ENCODE data around the gene SEC61B.
"Not testable (repeated sequence)": the region's sequence is repeated elsewhere in the genome, so short reads cannot be mapped to it uniquely, and the experiment has no call there.

Gene SEC61B

GRCh38 chr9:99192786-99193465, 29.2 kb upstream of the SEC61B start:
- no peak for DNase-seq

DNA sequence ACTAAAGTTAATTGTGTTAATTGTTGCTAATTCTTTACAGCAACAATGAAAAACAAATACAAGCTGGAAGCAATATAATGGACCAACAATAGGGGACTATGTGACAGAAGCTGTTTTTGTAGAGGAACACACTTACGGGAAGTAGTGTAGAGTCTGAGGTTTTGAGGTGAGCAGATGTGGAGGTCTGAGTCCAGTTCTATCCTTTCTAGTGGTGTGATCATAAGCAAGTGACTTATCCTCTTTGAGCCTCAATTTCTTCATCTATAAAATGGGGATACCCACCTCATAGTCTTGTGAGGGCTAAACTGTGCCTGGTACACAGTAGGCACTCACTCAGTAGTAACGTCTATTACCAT, 28.6 kb upstream of the SEC61B start:
- no peak for DNase-seq

DNA sequence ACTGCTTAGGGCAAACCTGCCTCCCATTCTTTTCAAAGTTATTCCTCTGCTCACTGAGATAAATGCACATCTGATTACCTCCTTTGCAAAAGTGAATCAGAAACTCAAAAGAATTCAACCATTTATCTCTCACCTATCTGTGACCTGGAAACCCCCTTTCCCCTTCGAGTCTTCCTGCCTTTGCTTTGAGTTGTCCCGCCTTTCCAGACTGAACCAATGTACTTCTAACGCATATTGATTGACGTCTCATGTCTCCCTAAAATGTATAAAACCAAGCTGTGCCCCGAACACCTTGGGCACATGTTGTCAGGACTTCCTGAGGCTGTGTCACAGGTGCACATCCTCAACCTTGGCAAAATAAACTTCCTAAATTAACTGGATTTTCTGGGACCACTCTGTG, 25.6 kb upstream of the SEC61B start:
- not testable (repeated sequence) for DNase-seq

GRCh38 chr9:99197124-99197630, 24.9 kb upstream of the SEC61B start:
- no peak for DNase-seq

DNA sequence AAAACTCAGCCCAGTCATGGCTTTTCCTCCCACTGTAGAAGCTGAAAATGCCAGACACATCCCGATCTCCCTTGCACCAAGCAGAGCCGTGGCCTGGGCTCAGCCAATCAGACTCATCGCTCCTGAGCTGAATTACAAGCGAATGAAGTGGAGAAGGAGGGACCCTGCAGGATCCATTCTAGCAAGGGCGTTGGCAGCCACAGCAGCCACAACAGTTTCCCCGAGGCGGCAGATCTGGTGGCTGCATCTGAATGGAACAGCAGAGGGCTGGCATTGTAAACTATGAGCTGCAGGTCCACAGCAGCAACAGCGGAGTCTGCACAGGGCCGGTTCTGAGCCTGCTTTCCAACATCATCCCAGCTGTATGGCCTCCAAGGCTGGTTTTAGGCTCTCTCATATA, 24.1 kb upstream of the SEC61B start:
- DNase-seq = no peak

- DNase-seq = no peak
Observed at GRCh38 chr9:99199938-99200539, 22.0 kb upstream of the SEC61B start.

DNA sequence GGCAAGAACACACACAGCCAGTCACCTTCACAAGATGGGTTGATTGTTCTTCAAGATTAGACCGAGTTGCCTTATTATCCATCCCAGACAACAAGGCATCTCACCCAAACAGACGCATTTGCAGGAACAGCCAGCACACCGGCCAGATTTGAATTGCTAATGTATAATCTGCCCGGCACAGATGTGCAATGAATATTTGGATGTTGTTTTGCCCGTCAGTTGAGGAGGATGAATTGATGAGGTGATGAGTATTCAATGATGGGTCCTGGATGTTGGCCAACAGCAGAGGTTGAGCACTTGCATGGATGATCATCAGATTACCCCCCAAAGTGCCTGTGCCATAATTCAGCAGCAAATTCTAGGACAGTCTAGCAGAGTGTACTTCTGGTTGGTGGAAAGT, 20.5 kb upstream of the SEC61B start:
- no peak for DNase-seq

GRCh38 chr9:99210572-99210971, 11.5 kb upstream of the SEC61B start:
- no peak for DNase-seq

- DNase-seq = no peak
Observed at GRCh38 chr9:99211746-99212145, 10.3 kb upstream of the SEC61B start.

GRCh38 chr9:99213197-99213596, 8.9 kb upstream of the SEC61B start:
- no peak for DNase-seq

- DNase-seq = no peak
Observed at GRCh38 chr9:99216073-99216472, 6.0 kb upstream of the SEC61B start.

- DNase-seq = no peak
Observed at GRCh38 chr9:99220011-99220410, 2.1 kb upstream of the SEC61B start.

DNA sequence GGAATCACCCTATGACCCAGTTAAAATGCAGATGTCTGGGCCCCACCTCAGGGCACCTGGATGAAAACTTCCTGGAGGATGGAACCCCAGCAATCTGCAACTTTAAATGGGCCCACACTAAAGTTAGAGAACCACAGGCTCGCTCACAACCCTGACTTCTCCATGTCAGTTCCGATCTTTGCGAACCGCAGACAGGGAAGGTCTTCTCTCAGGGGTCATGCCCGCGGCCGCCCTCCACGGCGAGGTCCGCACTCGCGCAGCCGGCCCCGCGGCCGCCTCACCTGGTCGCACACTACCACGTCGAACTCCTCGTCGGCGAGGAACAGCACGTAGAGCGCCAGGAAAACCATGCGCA, 839 bp upstream of the SEC61B start:
- DNase-seq = no peak

DNA sequence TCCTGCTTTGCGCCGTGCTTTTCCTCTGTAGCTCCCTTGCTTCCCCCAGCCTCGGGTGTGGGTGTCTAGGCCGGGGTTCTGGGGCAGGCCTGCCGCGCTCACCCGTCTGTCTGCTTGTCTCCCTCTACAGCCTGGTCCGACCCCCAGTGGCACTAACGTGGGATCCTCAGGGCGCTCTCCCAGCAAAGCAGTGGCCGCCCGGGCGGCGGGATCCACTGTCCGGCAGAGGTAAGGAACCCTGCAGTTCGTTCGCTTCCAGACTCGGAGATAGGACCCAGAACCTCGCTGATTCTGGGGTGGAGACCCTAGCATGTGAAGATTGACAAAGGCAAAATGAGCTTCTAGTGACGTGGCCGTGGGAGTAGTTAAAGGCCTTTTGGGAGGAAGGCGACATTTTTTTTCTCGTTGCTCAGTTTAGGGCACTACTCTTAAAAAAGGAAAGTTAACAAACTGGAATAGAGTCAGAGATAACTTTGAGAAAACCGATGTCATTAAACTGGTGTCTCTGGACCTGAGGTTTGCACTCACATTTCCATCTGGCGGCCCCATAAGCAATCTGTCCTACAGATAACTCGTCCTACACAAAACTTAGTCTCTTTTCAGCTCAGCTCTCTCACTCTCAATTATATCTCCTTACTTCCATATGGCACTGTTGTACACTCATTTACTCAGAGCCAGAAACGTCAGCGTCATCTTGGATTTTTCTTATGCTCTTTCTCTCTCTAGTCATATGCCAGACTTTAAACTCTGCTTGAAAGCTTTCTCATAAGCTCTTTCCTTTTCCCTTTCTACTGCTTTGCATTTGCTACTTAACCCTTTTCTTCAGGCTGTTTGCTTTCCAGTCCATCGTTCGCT, 561 bp downstream of the SEC61B start:
- no peak for DNase-seq

- DNase-seq = no peak
Observed at GRCh38 chr9:99224445-99224844, 2.4 kb downstream of the SEC61B start.

DNA sequence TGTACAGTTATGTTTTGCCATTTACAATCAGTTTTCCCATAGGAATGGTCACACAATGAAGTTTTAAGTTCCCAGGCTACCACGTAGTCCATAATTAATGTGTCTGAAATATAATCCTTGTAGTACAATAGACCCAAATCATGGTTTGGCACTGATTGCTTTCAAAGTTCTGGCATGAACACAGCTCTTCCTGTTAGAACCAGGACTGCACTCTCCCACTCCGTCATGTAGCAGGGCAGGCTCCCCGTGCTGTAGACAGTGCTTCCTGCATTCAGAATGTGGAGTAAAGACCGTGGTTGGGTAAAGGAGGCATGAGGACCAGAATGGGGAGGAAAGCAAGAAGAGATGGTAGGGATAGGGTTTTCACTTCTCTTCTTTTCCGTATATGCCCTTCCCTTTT, 4.0 kb downstream of the SEC61B start:
- DNase-seq = no peak

DNA sequence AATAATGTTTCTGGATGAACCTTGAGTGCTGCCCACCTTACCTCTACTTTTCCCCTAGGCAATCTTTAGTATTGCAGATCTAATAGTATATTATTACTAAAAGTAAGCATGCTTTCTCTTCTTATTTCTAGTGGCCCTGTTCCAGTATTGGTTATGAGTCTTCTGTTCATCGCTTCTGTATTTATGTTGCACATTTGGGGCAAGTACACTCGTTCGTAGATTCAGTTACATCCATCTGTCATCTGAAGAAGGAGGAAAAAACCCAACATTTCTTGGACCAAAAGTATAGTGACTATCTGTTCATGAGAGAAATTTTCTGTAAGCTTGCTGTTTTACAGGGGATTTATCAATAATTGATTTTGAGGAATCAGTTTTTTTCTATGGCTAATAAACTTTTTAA, 8.1 kb downstream of the SEC61B start:
- no peak for DNase-seq

- peak; percentile 75 for DNase-seq
Observed at GRCh38 chr9:99231711-99232110, 9.6 kb downstream of the SEC61B start.

DNA sequence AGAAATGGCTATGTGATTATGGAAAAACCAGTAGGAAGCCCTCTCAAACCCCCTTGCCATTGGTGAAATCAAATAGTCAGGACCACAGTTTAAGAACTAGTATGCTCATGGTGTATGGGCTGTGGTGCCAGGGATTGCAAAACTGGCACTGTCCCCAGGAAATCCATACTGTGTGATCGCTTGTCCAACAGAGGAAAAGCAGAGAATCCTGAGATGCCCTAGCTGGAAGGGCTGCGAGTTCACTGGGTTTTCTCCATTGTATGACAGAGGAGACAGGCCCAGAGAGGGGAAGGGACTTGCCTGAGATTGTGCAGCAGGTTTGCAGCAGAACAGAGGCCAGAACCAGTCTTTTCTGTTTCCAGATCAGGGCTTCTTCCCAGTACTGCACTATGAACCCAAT, 12.5 kb downstream of the SEC61B start:
- DNase-seq = no peak

- no peak for DNase-seq
Observed at GRCh38 chr9:99235069-99235468, 13.0 kb downstream of the SEC61B start.

DNA sequence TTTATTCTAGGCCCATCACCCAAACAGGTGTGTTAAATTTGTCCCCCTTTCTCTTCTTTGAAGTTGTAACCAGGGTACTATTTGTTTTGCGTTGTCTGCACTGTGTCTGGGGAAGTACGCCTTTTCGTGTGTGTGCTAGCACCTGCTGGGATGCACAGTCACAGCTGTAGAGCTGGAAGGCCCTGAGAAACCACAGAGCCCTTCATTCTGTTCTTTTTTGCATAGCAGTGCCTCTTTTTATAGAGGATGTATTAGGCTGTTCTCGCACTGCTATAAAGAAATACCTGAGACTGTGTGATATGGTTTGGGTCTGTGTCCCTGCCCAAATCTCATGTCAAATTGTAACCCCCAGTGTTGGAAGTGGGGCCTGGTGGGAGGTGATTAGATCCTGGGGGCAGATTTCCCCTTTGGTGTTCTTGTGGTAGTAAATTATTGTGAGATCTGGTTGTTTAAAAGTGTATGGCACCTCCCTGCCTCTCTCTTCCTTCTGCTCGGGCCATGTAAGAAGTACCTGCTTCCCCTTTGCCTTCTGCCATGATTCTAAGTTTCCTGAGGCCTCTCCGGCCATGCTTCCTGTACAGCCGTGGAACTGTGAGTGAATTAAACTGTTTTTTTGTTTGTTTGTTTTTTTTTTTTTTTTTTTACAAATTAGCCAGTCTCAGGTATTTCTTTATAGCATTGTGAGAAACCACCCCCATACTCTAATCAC, 14.0 kb downstream of the SEC61B start:
- DNase-seq = no peak

DNA sequence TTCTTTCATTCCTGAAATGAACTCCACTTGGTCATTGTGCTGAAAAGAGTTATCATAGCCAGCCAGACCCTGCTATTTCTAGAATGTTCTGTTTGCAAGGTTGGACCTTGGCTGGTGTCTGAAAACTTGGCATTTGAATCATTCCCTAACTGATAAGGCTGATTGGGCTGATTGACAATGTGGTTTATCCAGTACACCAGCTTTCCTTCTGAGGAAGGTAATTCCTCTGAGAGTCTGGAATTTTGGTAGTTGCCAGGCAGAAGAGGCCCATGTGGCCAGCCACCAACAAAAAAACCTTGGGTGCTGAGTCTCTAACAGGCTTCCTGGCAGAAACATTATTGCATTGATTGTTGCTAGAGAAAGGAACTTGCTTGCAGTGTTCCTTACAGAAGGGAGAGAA, 15.3 kb downstream of the SEC61B start:
- DNase-seq = no peak

DNA sequence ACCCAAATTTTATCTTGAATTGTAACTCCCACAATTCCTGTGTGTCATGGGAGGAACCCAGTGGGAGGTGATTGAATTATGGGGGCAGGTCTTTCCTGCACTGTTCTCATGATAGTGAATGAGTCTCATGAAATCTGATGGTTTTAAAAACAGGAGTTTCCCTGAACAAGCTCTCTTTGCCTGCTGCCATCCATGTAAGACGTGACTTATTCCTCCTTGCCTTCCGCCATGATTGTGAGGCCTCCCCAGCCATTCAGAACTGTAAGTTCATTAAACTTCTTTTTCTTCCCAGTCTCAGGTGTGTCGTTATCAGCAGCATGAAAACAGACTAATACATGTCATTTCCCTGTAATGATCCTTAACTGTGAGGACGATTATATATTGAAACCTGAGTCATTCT, 15.8 kb downstream of the SEC61B start:
- DNase-seq = not testable (repeated sequence)

Measured in activated effector memory CD4-positive, alpha-beta T cell treated with anti-CD3 and anti-CD28 coated beads, Interleukin-2, amount 50 U/mL, for 16 hours (primary cell).